GM19025 (cell line): ENCODE data around the gene SNX24.
"Not testable (repeated sequence)": the region's sequence is repeated elsewhere in the genome, so short reads cannot be mapped to it uniquely, and the experiment has no call there.

Experiments
- ATAC-seq: cut with Tn5 transposase; IDR thresholded peaks from one replicate; pipeline ENCODE4 v1.9.1; 2021; ENCODE audit warnings: mild to moderate bottlenecking, low read depth, moderate library complexity; ENCODE audit not compliant: unreplicated experiment

Gene SNX24

GRCh38 chr5:122957457-122957856, 112.0 kb downstream of the SNX24 start:
- ATAC-seq: no peak

GRCh38 chr5:122959740-122960445, 114.5 kb downstream of the SNX24 start:
- no peak for ATAC-seq

- no peak for ATAC-seq
Measured at GRCh38 chr5:122963305-122963704, 117.9 kb downstream of the SNX24 start.

- no peak for ATAC-seq
Measured at GRCh38 chr5:122965111-122965510, 119.7 kb downstream of the SNX24 start.

GRCh38 chr5:122967085-122967484, 121.7 kb downstream of the SNX24 start:
- ATAC-seq: peak; percentile 9

- peak; percentile 99 for ATAC-seq
Measured at GRCh38 chr5:122967625-122968024, 122.2 kb downstream of the SNX24 start.

GRCh38 chr5:122968056-122968455, 122.6 kb downstream of the SNX24 start:
- ATAC-seq: peak; percentile 10

- ATAC-seq: no peak
Measured at GRCh38 chr5:122971333-122971732, 125.9 kb downstream of the SNX24 start.

- ATAC-seq: no peak
Measured at GRCh38 chr5:122972877-122973276, 127.5 kb downstream of the SNX24 start.

GRCh38 chr5:122973759-122974158, 128.3 kb downstream of the SNX24 start:
- not testable (repeated sequence) for ATAC-seq

GRCh38 chr5:122974251-122974650, 128.8 kb downstream of the SNX24 start:
- not testable (repeated sequence) for ATAC-seq

- no peak for ATAC-seq
Measured at GRCh38 chr5:122977319-122977718, 131.9 kb downstream of the SNX24 start.

GRCh38 chr5:122978068-122978467, 132.7 kb downstream of the SNX24 start:
- ATAC-seq: no peak

- ATAC-seq: no peak
Measured at GRCh38 chr5:122978644-122979297, 133.4 kb downstream of the SNX24 start.

- no peak for ATAC-seq
Measured at GRCh38 chr5:122981846-122982245, 136.4 kb downstream of the SNX24 start.

GRCh38 chr5:122982376-122982775, 137.0 kb downstream of the SNX24 start:
- ATAC-seq: no peak

GRCh38 chr5:122984425-122984824, 139.0 kb downstream of the SNX24 start:
- peak; percentile 36 for ATAC-seq

GRCh38 chr5:122985006-122985700, 139.7 kb downstream of the SNX24 start:
- no peak for ATAC-seq

GRCh38 chr5:122985954-122986721, 140.7 kb downstream of the SNX24 start:
- peak; percentile 83 for ATAC-seq

- ATAC-seq: no peak
Measured at GRCh38 chr5:122996091-122996490, 150.7 kb downstream of the SNX24 start.

- no peak for ATAC-seq
Measured at GRCh38 chr5:122997294-122997693, 151.9 kb downstream of the SNX24 start.
